IMR-90 (cell line): Measurements from ENCODE around the gene MEGF11. TPM values are rescaled to one million over a fixed set of nuclear protein-coding genes. Genes with fewer than 3 reads are reported as not detected.

Source experiments
- ATAC-seq: fragments of 200-7000 bp; cut with Tn5 transposase; 2 replicates; pipeline ENCODE4 v1.9.1; 2020; ENCODE audit warnings: low read depth, mild to moderate bottlenecking, moderate library complexity
- BruUV-seq: library from RNA; stranded (reverse); fragments of 400-500 nt; replicated peaks from 2 replicates; lab custom pipeline; 2021; lab: Mats Ljungman, UMichigan
- CTCF ChIA-PET: fragments of 300-600 bp; formaldehyde crosslinking; extraction: SDS; loops from one replicate; lab custom pipeline; 2021; ENCODE audit warnings: antibody characterized with exemption; lab: Yijun Ruan, JAX
- POLR2A ChIA-PET: fragments of 300-600 bp; sonication (Branson Sonifier 250); formaldehyde crosslinking; loops from one replicate; lab custom pipeline; 2022; ENCODE audit warnings: antibody characterized with exemption; ENCODE audit not compliant: unreplicated experiment; lab: Charles Lee
- DNase-seq: peaks from one replicate; pipeline ENCODE4 v3.0.0; 2013
- H2AFZ ChIP-seq: replicated peaks from 2 replicates; pipeline ENCODE3; 2013; ENCODE audit warnings: low read length, mild to moderate bottlenecking; ENCODE audit not compliant: poor library complexity
- H2AK5ac ChIP-seq: 2 replicates; pipeline ENCODE4 v1.6.1; 2013; ENCODE audit warnings: low read depth, low read length, inconsistent platforms
- H2AK9ac ChIP-seq: replicated peaks from 2 replicates; pipeline ENCODE3; 2013; ENCODE audit warnings: mild to moderate bottlenecking, low read depth, low read length, moderate library complexity; ENCODE audit not compliant: poor library complexity
- H2BK120ac ChIP-seq: 2 replicates; pipeline ENCODE4 v1.6.1; 2013; ENCODE audit warnings: low read depth, low read length, inconsistent platforms
- H2BK15ac ChIP-seq: 3 replicates; pipeline ENCODE4 v1.6.1; 2013; ENCODE audit warnings: low read depth, low read length, inconsistent platforms
- H2BK20ac ChIP-seq: 2 replicates; pipeline ENCODE4 v1.6.1; 2013; ENCODE audit warnings: low read depth, mild to moderate bottlenecking, inconsistent platforms, low read length, moderate library complexity
- H2BK5ac ChIP-seq: 2 replicates; pipeline ENCODE4 v1.6.1; 2013; ENCODE audit warnings: mild to moderate bottlenecking, low read depth, low read length, inconsistent platforms; ENCODE audit not compliant: poor library complexity, severe bottlenecking
- H3K14ac ChIP-seq: replicated peaks from 2 replicates; pipeline ENCODE4 v1.6.1; 2013; ENCODE audit warnings: low read depth, low read length, inconsistent platforms
- H3K18ac ChIP-seq: 2 replicates; pipeline ENCODE4 v1.6.1; 2013; ENCODE audit warnings: low read depth, low read length, control low read depth
- H3K23ac ChIP-seq: 2 replicates; pipeline ENCODE4 v1.6.1; 2013; ENCODE audit warnings: low read depth, low read length, inconsistent platforms
- H3K27ac ChIP-seq: 2 replicates; pipeline ENCODE4 v1.5.1; 2013; ENCODE audit warnings: mild to moderate bottlenecking, control low read depth, low read length; ENCODE audit not compliant: insufficient read depth
- H3K27me3 ChIP-seq: 2 replicates; pipeline ENCODE4 v1.6.1; 2013; ENCODE audit warnings: low read length; ENCODE audit not compliant: control insufficient read depth, insufficient read depth
- H3K36me3 ChIP-seq: 2 replicates; pipeline ENCODE4 v1.6.1; 2013; ENCODE audit warnings: low read length, mixed read lengths; ENCODE audit not compliant: control insufficient read depth, insufficient read depth
- H3K4ac ChIP-seq: 2 replicates; pipeline ENCODE4 v1.6.1; 2013; ENCODE audit warnings: low read depth, low read length, inconsistent platforms
- H3K4me1 ChIP-seq: 2 replicates; pipeline ENCODE4 v1.6.1; 2013; ENCODE audit warnings: low read length, mixed read lengths; ENCODE audit not compliant: control insufficient read depth, insufficient read depth
- H3K4me2 ChIP-seq: 2 replicates; pipeline ENCODE4 v1.6.1; 2013; ENCODE audit warnings: low read depth, mild to moderate bottlenecking, control low read depth, low read length, moderate library complexity
- H3K4me3 ChIP-seq: 2 replicates; pipeline ENCODE4 v1.5.1; 2013; ENCODE audit warnings: low read depth, mild to moderate bottlenecking, control low read depth, low read length, moderate library complexity; ENCODE audit not compliant: insufficient read depth
- H3K56ac ChIP-seq: 2 replicates; pipeline ENCODE4 v1.6.1; 2013; ENCODE audit warnings: low read length, inconsistent platforms; ENCODE audit not compliant: insufficient read depth; ENCODE audit errors: extremely low read depth
- H3K79me1 ChIP-seq, 2 experiments: 2 replicates each; pipeline ENCODE4 v1.6.1; 2013; ENCODE audit warnings: low read length in 2 of 2, inconsistent platforms in 1 of 2, low read depth in 1 of 2
- H3K9ac ChIP-seq: 2 replicates; pipeline ENCODE4 v1.6.1; 2013; ENCODE audit warnings: low read depth, low read length, control low read depth
- H3K9me1 ChIP-seq: 2 replicates; pipeline ENCODE4 v1.6.1; 2013; ENCODE audit warnings: low read length, inconsistent platforms; ENCODE audit not compliant: insufficient read depth
- H3K9me3 ChIP-seq: 2 replicates; pipeline ENCODE4 v1.6.1; 2013; ENCODE audit warnings: low read length; ENCODE audit not compliant: control insufficient read depth, insufficient read depth
- H4K20me1 ChIP-seq: 2 replicates; pipeline ENCODE4 v1.6.1; 2013; ENCODE audit warnings: low read length, inconsistent platforms; ENCODE audit not compliant: insufficient read depth
- H4K5ac ChIP-seq: 2 replicates; pipeline ENCODE4 v1.6.1; 2013; ENCODE audit warnings: mild to moderate bottlenecking, low read depth, low read length, control low read depth
- H4K8ac ChIP-seq, 2 experiments: 2 replicates each; pipeline ENCODE4 v1.6.1; 2013; ENCODE audit warnings: low read depth in 2 of 2, low read length in 2 of 2, control low read depth in 1 of 2, inconsistent platforms in 1 of 2
- H4K91ac ChIP-seq: 2 replicates; pipeline ENCODE4 v1.6.1; 2013; ENCODE audit warnings: low read depth, low read length, inconsistent platforms; ENCODE audit not compliant: insufficient read depth
- CHD1 ChIP-seq: IDR thresholded peaks from 2 replicates; pipeline ENCODE4 v1.6.1; 2012; ENCODE audit warnings: low read depth, low read length, improper control_type of control experiment
- FOS ChIP-seq: fragments of 150-350 bp; IDR thresholded peaks from 2 replicates; pipeline ENCODE4 v1.6.1; 2016; ENCODE audit warnings: low read depth, low read length
- MAFK ChIP-seq: IDR thresholded peaks from 2 replicates; pipeline ENCODE4 v1.6.1; 2012; ENCODE audit warnings: low read depth, low read length, improper control_type of control experiment
- RFX5 ChIP-seq: IDR thresholded peaks from 2 replicates; pipeline ENCODE4 v1.8.0; 2012; ENCODE audit warnings: low read depth, mild to moderate bottlenecking, low read length, moderate library complexity
- SMC3 ChIP-seq: fragments of 150-350 bp; IDR thresholded peaks from 2 replicates; pipeline ENCODE4 v1.6.1; 2016; ENCODE audit warnings: low read depth, mild to moderate bottlenecking, antibody characterized with exemption, low read length, moderate library complexity
- WGBS, 2 experiments: methylation state at CpG; one replicate each; pipeline versions ENCODE4 v1.1.5 to v1.1.7; 2013; ENCODE audit warnings: missing lambda C conversion rate in 2 of 2; ENCODE audit not compliant: insufficient read length in 1 of 2; ENCODE audit errors: extremely low coverage in 2 of 2; 5-methylcytosine and 5-hydroxymethylcytosine counted together
- dilution Hi-C: fragments of 300-500 bp; cut with HindIII; formaldehyde crosslinking; loops from one replicate; pipeline ENCODE4 v1.14.3; 2018; ENCODE audit warnings: low sequenced_read_pairs; ENCODE audit not compliant: unreplicated experiment
- in situ Hi-C: fragments of 300-500 bp; cut with MboI; formaldehyde crosslinking; loops from 3 replicates; pipeline ENCODE4 v1.14.3; 2019; ENCODE audit warnings: low sequenced_read_pairs, inconsistent platforms, mixed read lengths
- intact Hi-C: fragments of 100-400 bp; cut with micrococcal nuclease; formaldehyde crosslinking; loops from 2 replicates; pipeline ENCODE4 v1.10.0; 2022
- polyA plus RNA-seq, 3 experiments: library from polyadenylated mRNA; depleted of rRNA; stranded (reverse); fragments of >200 nt; gene quantifications; 2 replicates each; pipeline ENCODE4 v1.2.3, GENCODE V29; 2012; ENCODE audit warnings: low replicate concordance in 1 of 3
- total RNA-seq: library from RNA; depleted of rRNA; stranded (reverse); fragments of >200 nt; gene quantifications from 2 replicates; pipeline ENCODE4 v1.2.3, GENCODE V29; 2012
- TF ChIP-seq, protein P1 (sequence below): fragments of 150-350 bp; IDR thresholded peaks from 2 replicates; pipeline ENCODE4 v1.6.1; 2016; ENCODE audit warnings: low read depth, mild to moderate bottlenecking, low read length, moderate library complexity, borderline replicate concordance
- TF ChIP-seq, protein P2 (sequence below): conservative IDR thresholded peaks from 2 replicates; pipeline ENCODE4 v1.5.1; 2012; ENCODE audit warnings: mild to moderate bottlenecking, low read depth, low read length, improper control_type of control experiment

MEGF11 gene
- total and polyA plus RNA-seq, 2 of the 4 experiments (the other 2 are of a cell fraction): not detected

DNA sequence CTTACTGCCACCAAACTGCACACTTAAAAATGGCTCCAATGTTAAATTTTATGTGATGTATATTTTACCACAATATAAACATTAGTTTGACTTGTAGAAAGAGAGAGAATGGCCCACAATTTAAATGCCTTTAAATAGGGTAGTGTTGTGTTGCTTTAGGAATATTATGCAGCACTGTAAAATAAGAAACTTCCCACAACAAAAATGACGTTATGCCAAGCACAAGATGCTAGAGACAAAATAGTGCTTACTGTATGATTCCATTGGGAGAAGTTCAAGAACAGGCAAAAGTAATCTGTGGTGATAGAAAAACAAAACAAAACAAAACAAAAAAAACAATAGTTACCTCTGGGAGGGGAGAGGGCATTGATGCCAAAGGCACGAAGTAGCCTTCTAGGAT, 91.3 kb downstream of the MEGF11 start:
- no peak overlapping the region for H3K4me2 ChIP-seq
- no peak overlapping the region for H3K18ac ChIP-seq
- ChIA-PET CTCF (no interaction called here), POLR2A (no interaction called here)
- no peak overlapping the region for H2BK5ac ChIP-seq
- H3K9ac ChIP-seq: no peak overlapping the region
- H4K5ac ChIP-seq: no peak overlapping the region
- 0 out of 2 replicates have a peak, but pooled peaks cover 2% of the 10 kb centered on the region for H3K9me1 ChIP-seq
- H2BK20ac ChIP-seq: no peak overlapping the region
- ATAC-seq (no peak), DNase-seq (no peak)
- H2AFZ ChIP-seq: no peak overlapping the region
- TF ChIP-seq SMC3: no peak
- TF ChIP-seq, protein P1, sequence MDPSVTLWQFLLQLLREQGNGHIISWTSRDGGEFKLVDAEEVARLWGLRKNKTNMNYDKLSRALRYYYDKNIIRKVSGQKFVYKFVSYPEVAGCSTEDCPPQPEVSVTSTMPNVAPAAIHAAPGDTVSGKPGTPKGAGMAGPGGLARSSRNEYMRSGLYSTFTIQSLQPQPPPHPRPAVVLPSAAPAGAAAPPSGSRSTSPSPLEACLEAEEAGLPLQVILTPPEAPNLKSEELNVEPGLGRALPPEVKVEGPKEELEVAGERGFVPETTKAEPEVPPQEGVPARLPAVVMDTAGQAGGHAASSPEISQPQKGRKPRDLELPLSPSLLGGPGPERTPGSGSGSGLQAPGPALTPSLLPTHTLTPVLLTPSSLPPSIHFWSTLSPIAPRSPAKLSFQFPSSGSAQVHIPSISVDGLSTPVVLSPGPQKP: no peak
- TF ChIP-seq RFX5: no peak
- TF ChIP-seq FOS: no peak
- TF ChIP-seq MAFK: no peak
- TF ChIP-seq, protein P2, sequence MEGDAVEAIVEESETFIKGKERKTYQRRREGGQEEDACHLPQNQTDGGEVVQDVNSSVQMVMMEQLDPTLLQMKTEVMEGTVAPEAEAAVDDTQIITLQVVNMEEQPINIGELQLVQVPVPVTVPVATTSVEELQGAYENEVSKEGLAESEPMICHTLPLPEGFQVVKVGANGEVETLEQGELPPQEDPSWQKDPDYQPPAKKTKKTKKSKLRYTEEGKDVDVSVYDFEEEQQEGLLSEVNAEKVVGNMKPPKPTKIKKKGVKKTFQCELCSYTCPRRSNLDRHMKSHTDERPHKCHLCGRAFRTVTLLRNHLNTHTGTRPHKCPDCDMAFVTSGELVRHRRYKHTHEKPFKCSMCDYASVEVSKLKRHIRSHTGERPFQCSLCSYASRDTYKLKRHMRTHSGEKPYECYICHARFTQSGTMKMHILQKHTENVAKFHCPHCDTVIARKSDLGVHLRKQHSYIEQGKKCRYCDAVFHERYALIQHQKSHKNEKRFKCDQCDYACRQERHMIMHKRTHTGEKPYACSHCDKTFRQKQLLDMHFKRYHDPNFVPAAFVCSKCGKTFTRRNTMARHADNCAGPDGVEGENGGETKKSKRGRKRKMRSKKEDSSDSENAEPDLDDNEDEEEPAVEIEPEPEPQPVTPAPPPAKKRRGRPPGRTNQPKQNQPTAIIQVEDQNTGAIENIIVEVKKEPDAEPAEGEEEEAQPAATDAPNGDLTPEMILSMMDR: no peak
- TF ChIP-seq CHD1: no peak
- no peak overlapping the region for H2BK15ac ChIP-seq
- no peak overlapping the region for H3K4ac ChIP-seq
- H4K8ac ChIP-seq: no peak overlapping the region
- no peak overlapping the region for H2AK5ac ChIP-seq
- intact Hi-C loops: no loop called here
- H3K14ac ChIP-seq: no peak overlapping the region
- no peak overlapping the region for H2AK9ac ChIP-seq
- no peaks in the 10 kb centered on the region for H3K4me1 ChIP-seq
- peaks cover 50% of the 10 kb centered on the region for H3K27me3 ChIP-seq
- H3K36me3 ChIP-seq: no peaks in the 10 kb centered on the region
- H3K27ac ChIP-seq: no peak overlapping the region
- no peak overlapping the region for H2BK120ac ChIP-seq
- H3K23ac ChIP-seq: no peak overlapping the region
- dilution Hi-C loops: no loop called here
- WGBS, 2 experiments: no CpG with 5 or more reads among the region's 2 CpGs
- no peak overlapping the region for H3K4me3 ChIP-seq
- in situ Hi-C loops: no loop called here
- BruUV-seq: no TSS peak
- H4K91ac ChIP-seq: no peak overlapping the region
- no peak overlapping the region for H3K56ac ChIP-seq
- H3K79me1 ChIP-seq: no peaks in the 10 kb centered on the region
- H3K9me3 ChIP-seq: no peaks in the 10 kb centered on the region
- H4K20me1 ChIP-seq: no peaks in the 10 kb centered on the region
